HepG2 (cell line): ENCODE data around the gene PXK. TPM values are rescaled to one million over a fixed set of nuclear protein-coding genes. Genes with fewer than 3 reads are reported as not detected.

Experiments used
- ATAC-seq: fragments of 200-7000 bp; cut with Tn5 transposase; 3 replicates; pipeline ENCODE4 v1.9.1; 2020; ENCODE audit warnings: mild to moderate bottlenecking, moderate library complexity
- BruUV-seq: library from RNA; stranded (reverse); fragments of 400-500 nt; replicated peaks from 2 replicates; lab custom pipeline; 2021; lab: Mats Ljungman, UMichigan
- CTCF ChIA-PET: fragments of 300-600 bp; formaldehyde crosslinking; extraction: SDS; loops from one replicate; lab custom pipeline; 2021; ENCODE audit warnings: low total read pairs, inconsistent platforms, low intra/inter-chr PET ratio; lab: Yijun Ruan, JAX
- POLR2A ChIA-PET: fragments of 350-600 bp; sonication (Branson Sonifier 250); formaldehyde crosslinking; loops from one replicate; lab custom pipeline; 2020; ENCODE audit warnings: antibody characterized with exemption, inconsistent platforms; lab: Yijun Ruan, JAX
- DNase-seq: peaks from one replicate; pipeline ENCODE4 v3.0.0-alpha.2; 2015; ENCODE audit warnings: low spot score
- FAIRE-seq: peaks from 3 replicates; lab custom pipeline; 2011; peaks lifted over from hg19 to GRCh38; lab: Jason Lieb, UNC
- H2AFZ ChIP-seq: one replicate; pipeline ENCODE4 v1.6.1; 2011; ENCODE audit warnings: low read length, inconsistent platforms
- H3K27ac ChIP-seq: fragments of 300-600 bp; 3 replicates; pipeline ENCODE4 v1.8.0; 2011; ENCODE audit warnings: mixed run types, mild to moderate bottlenecking, mixed read lengths, low read length, inconsistent platforms; ENCODE audit not compliant: insufficient read depth; ENCODE audit errors: extremely low read length
- H3K27me3 ChIP-seq, 2 experiments: fragments of 200-600 bp in 1 of 2; 2 replicates in 1 of 2; 3 replicates in 1 of 2; pipeline versions ENCODE4 v1.6.0 to v1.8.0; 2011; ENCODE audit warnings: low read length in 2 of 2, mild to moderate bottlenecking in 2 of 2, moderate library complexity in 2 of 2, inconsistent platforms in 1 of 2; ENCODE audit not compliant: insufficient read depth in 2 of 2, control insufficient read depth in 1 of 2
- H3K36me3 ChIP-seq, 2 experiments: fragments of 200-600 bp in 1 of 2; replicated peaks in 1 of 2; 2 replicates in 1 of 2; 3 replicates in 1 of 2; pipeline versions ENCODE4 v1.5.1 to v1.8.0; 2011; ENCODE audit warnings: low read length in 2 of 2, inconsistent platforms in 1 of 2; ENCODE audit not compliant: insufficient read depth in 2 of 2, control insufficient read depth in 1 of 2
- H3K4me1 ChIP-seq: 2 replicates; pipeline ENCODE4 v1.5.1; 2012; ENCODE audit warnings: low read length, inconsistent platforms; ENCODE audit not compliant: insufficient read depth
- H3K4me2 ChIP-seq: 2 replicates; pipeline ENCODE4 v1.6.0; 2011; ENCODE audit warnings: low read depth, low read length, inconsistent platforms
- H3K4me3 ChIP-seq, 3 experiments: fragments of 200-600 bp in 1 of 3; sonication (generic), shearing (Covaris generic) in 1 of 3; replicated peaks in 1 of 3; 2 replicates each; pipeline ENCODE4 v1.5.1; 2011 to 2016; ENCODE audit warnings: low read length in 3 of 3, inconsistent platforms in 2 of 3, low read depth in 2 of 3, mild to moderate bottlenecking in 2 of 3, control low read depth in 1 of 3, mixed read lengths in 1 of 3; ENCODE audit not compliant: insufficient read depth in 1 of 3
- H3K79me2 ChIP-seq: one replicate; pipeline ENCODE4 v1.6.1; 2011; ENCODE audit warnings: low read length, inconsistent platforms; ENCODE audit not compliant: insufficient read depth
- H3K9ac ChIP-seq: 2 replicates; pipeline ENCODE4 v1.6.0; 2011; ENCODE audit warnings: mild to moderate bottlenecking, low read depth, low read length, inconsistent platforms; ENCODE audit not compliant: insufficient read depth
- H3K9me3 ChIP-seq: 2 replicates; pipeline ENCODE4 v1.5.1; 2012; ENCODE audit warnings: mild to moderate bottlenecking, low read length
- H4K20me1 ChIP-seq: 2 replicates; pipeline ENCODE4 v1.6.0; 2011; ENCODE audit warnings: inconsistent platforms, mild to moderate bottlenecking, low read length, moderate library complexity; ENCODE audit not compliant: insufficient read depth
- GMEB1 ChIP-seq: sonication (generic); formaldehyde crosslinking; IDR thresholded peaks from 2 replicates; pipeline ENCODE4 v1.5.1; 2020; ENCODE audit warnings: missing genetic modification reagents, mild to moderate bottlenecking, borderline replicate concordance
- HMGXB3 ChIP-seq: sonication (generic); formaldehyde crosslinking; IDR thresholded peaks from 2 replicates; pipeline ENCODE4 v1.4.0; 2020; ENCODE audit warnings: missing genetic modification reagents, borderline replicate concordance
- KLF16 ChIP-seq, 2 experiments: sonication (generic) in 1 of 2; formaldehyde crosslinking in 1 of 2; IDR thresholded peaks; 2 replicates each; pipeline versions ENCODE4 v1.6.1 to v1.8.0; 2016 to 2023; ENCODE audit warnings: missing genetic modification reagents in 2 of 2, missing compliant biosample characterization in 1 of 2
- RBM39 ChIP-seq: fragments of 200-400 bp; formaldehyde crosslinking; IDR thresholded peaks from one replicate; pipeline ENCODE4 v1.6.1; 2018; ENCODE audit warnings: antibody characterized with exemption, mild to moderate bottlenecking, low read depth, low read length; ENCODE audit not compliant: poor library complexity, severe bottlenecking
- RFX5 ChIP-seq: IDR thresholded peaks from 2 replicates; pipeline ENCODE4 v1.6.1; 2011; ENCODE audit warnings: low read depth, low read length, improper control_type of control experiment
- STAG1 ChIP-seq: sonication (generic); formaldehyde crosslinking; IDR thresholded peaks from 2 replicates; pipeline ENCODE4 v1.4.0; 2020; ENCODE audit warnings: missing genetic modification reagents
- ZNF138 ChIP-seq: sonication (generic); formaldehyde crosslinking; IDR thresholded peaks from 2 replicates; pipeline ENCODE4 v1.5.0; 2020; ENCODE audit warnings: mild to moderate bottlenecking, low read depth, missing genetic modification reagents
- ZNF253 ChIP-seq: sonication (generic); formaldehyde crosslinking; IDR thresholded peaks from 2 replicates; pipeline ENCODE4 v1.8.0; 2022; ENCODE audit warnings: mild to moderate bottlenecking, missing genetic modification reagents, borderline replicate concordance
- WGBS: methylation state at CpG from one replicate; pipeline ENCODE4 v1.1.6; 2017; ENCODE audit warnings: low lambda C conversion rate; 5-methylcytosine and 5-hydroxymethylcytosine counted together
- in situ Hi-C: cut with HindIII; loops from 2 replicates; pipeline ENCODE4 v1.10.0; 2017; ENCODE audit warnings: low pct_unique_long_range_greater_than_20kb; ENCODE audit not compliant: extremely low pct_ligation_motif_present
- intact Hi-C: fragments of 100-400 bp; cut with micrococcal nuclease; formaldehyde crosslinking; loops from one replicate; pipeline ENCODE4 v1.10.0; 2022; ENCODE audit not compliant: unreplicated experiment
- polyA plus RNA-seq, 8 experiments: library from polyadenylated mRNA; depleted of rRNA in 3 of 8; stranded (reverse) in 7 of 8; unstranded in 1 of 8; fragments of >200 nt; fragmentation: Illumina TruSeq in 4 of 8; extraction: Trizol in 4 of 8; gene quantifications; 2 replicates each; pipeline versions ENCODE4 v1.2.1 to v1.2.3, GENCODE V29; 2011 to 2016; ENCODE audit warnings: low read depth in 4 of 8, missing spikeins in 1 of 8, mixed read lengths in 1 of 8; ENCODE audit not compliant: insufficient read depth in 1 of 8
- total RNA-seq, 5 experiments: library from RNA; depleted of rRNA; stranded (reverse); fragments of >200 nt; fragmentation: Illumina TruSeq; extraction: Trizol; gene quantifications; 2 replicates each; pipeline ENCODE4 v1.2.3, GENCODE V29; 2016; ENCODE audit warnings: low read depth in 1 of 5

The PXK gene
- total and polyA plus RNA-seq, 2 of the 13 experiments (the other 11 are each of a cell fraction or from before 2014, with no cell fraction given) = 6.4 to 18.6 TPM

- Histone ChIP-seq H4K20me1 (no peaks in the 10 kb centered on the region; the same call in 1 of the 2 replicates), H3K79me2 (no peaks in the 10 kb centered on the region), H3K4me3 (no peak overlapping the region), H3K4me2 (no peak overlapping the region), H2AFZ (no peak overlapping the region), H3K27me3 (no peaks in the 10 kb centered on the region), H3K4me1 (peaks cover 54% of the 10 kb centered on the region), H3K9me3 (no peaks in the 10 kb centered on the region), H3K27ac (no peak overlapping the region), H3K9ac (no peak overlapping the region), H3K36me3 (peaks cover 0 to 6% of the 10 kb centered on the region in 2 experiments; a peak in 1 of 5 replicates)
- no TSS peak for BruUV-seq
- ChIA-PET POLR2A (interaction anchor here (3.6 kb wide), 1 partner anchor 17 kb away, joined by 18 read pairs; the partner anchor contains the start of genes HTD2 and RPP14), CTCF (no interaction called here)
- TF ChIP-seq GMEB1 (CRISPR knock-in tag) (no peak), HMGXB3 (no peak), ZNF253 (CRISPR knock-in tag) (no peak), RBM39 (no peak), STAG1 (CRISPR knock-in tag) (no peak), RFX5 (no peak), KLF16 (CRISPR knock-in tag; IDR thresholded peaks at IDR 0.05) (no peak), ZNF138 (no peak)
- 75% methylated on average over 3 of the region's 3 CpGs for WGBS
- ATAC-seq (no peak), DNase-seq (no peak), FAIRE-seq (no peak)
- intact Hi-C loops = no loop called here
- in situ Hi-C loops = loop anchor here (5.0 to 10.0 kb wide), 2 partner anchors 89 to 211 kb away; partner anchors contain the start of gene ACOX2
These were observed 8.9 kb upstream of the PXK start for GRCh38 chr3:58323529-58324390.
